A673 (cell line): Measurements from ENCODE around the gene HIBADH. TPM values are rescaled to one million over a fixed set of nuclear protein-coding genes. Genes with fewer than 3 reads are reported as not detected.

Source experiments
- BruUV-seq: library from RNA; stranded (reverse); fragments of 400-500 nt; replicated peaks from 2 replicates; lab custom pipeline; 2021; lab: Mats Ljungman, UMichigan
- CTCF ChIA-PET: fragments of 300-600 bp; sonication (Branson Sonifier 250); formaldehyde crosslinking; loops from one replicate; lab custom pipeline; 2022; ENCODE audit warnings: antibody characterized with exemption; lab: Charles Lee
- POLR2A ChIA-PET: fragments of 300-600 bp; sonication (Branson Sonifier 250); formaldehyde crosslinking; loops from one replicate; lab custom pipeline; 2022; ENCODE audit warnings: antibody characterized with exemption; ENCODE audit not compliant: low non-redundant PET; lab: Charles Lee
- DNase-seq: peaks from one replicate; pipeline ENCODE4 v3.0.0-alpha.2; 2015; ENCODE audit warnings: low spot score
- H3K27ac ChIP-seq: fragments of 200-600 bp; sonication (generic); 2 replicates; pipeline ENCODE4 v1.5.1; 2016; ENCODE audit warnings: mixed run types, low read depth, mild to moderate bottlenecking, mixed read lengths, antibody characterized with exemption, low read length; ENCODE audit not compliant: poor library complexity, severe bottlenecking
- H3K27me3 ChIP-seq: fragments of 200-600 bp; sonication (generic); replicated peaks from 2 replicates; pipeline ENCODE4 v1.6.1; 2017; ENCODE audit warnings: mixed run types, low read depth, mild to moderate bottlenecking, mixed read lengths, antibody characterized with exemption, low read length; ENCODE audit not compliant: insufficient read depth, poor library complexity
- H3K36me3 ChIP-seq: fragments of 200-600 bp; sonication (generic); 2 replicates; pipeline ENCODE4 v1.6.1; 2016; ENCODE audit warnings: mixed run types, mild to moderate bottlenecking, mixed read lengths, antibody characterized with exemption, low read length; ENCODE audit not compliant: insufficient read depth, poor library complexity, severe bottlenecking
- H3K4me1 ChIP-seq: fragments of 200-600 bp; sonication (generic); 2 replicates; pipeline ENCODE4 v1.6.1; 2017; ENCODE audit warnings: mixed run types, mild to moderate bottlenecking, mixed read lengths, antibody characterized with exemption, low read length; ENCODE audit not compliant: insufficient read depth, poor library complexity, severe bottlenecking
- H3K4me3 ChIP-seq: fragments of 200-600 bp; sonication (generic); 2 replicates; pipeline ENCODE4 v1.5.1; 2016; ENCODE audit warnings: low read depth, mixed run types, mild to moderate bottlenecking, mixed read lengths, low read length; ENCODE audit not compliant: poor library complexity, severe bottlenecking
- H3K9me3 ChIP-seq: fragments of 200-600 bp; sonication (generic); 2 replicates; pipeline ENCODE4 v1.6.1; 2016; ENCODE audit warnings: mixed run types, low read depth, mild to moderate bottlenecking, mixed read lengths, antibody characterized with exemption, low read length; ENCODE audit not compliant: poor library complexity, severe bottlenecking
- CTCF ChIP-seq: fragments of 300-800, 200-600 bp; sonication (generic); conservative IDR thresholded peaks from 2 replicates; pipeline ENCODE4 v1.5.1; 2017; ENCODE audit warnings: low read depth, mild to moderate bottlenecking, antibody characterized with exemption, low read length, moderate library complexity, mixed read lengths
- EZH2 ChIP-seq: fragments of 200-600 bp; sonication (generic); IDR thresholded peaks from 2 replicates; pipeline ENCODE4 v1.6.1; 2017; ENCODE audit warnings: borderline replicate concordance, low read depth, mild to moderate bottlenecking, mixed read lengths, antibody characterized with exemption, low read length; ENCODE audit not compliant: poor library complexity, severe bottlenecking
- intact Hi-C: fragments of 100-400 bp; cut with micrococcal nuclease; formaldehyde crosslinking; loops from one replicate; pipeline ENCODE4 v1.10.0; 2022; ENCODE audit not compliant: unreplicated experiment
- total RNA-seq: library from RNA; stranded (reverse); gene quantifications from 2 replicates; pipeline ENCODE4 v1.2.3, GENCODE V29; 2021

HIBADH gene
- total RNA-seq, 1 experiment from 2014 or later = 10.2 TPM

- CTCF ChIA-PET = no interaction called here
- Histone ChIP-seq H3K27ac (no peak overlapping the region), H3K9me3 (no peaks in the 10 kb centered on the region), H3K36me3 (no peaks in the 10 kb centered on the region), H3K4me1 (no peaks in the 10 kb centered on the region), H3K27me3 (no peaks in the 10 kb centered on the region), H3K4me3 (no peak overlapping the region)
- BruUV-seq = no TSS peak
- DNase-seq = no peak
- POLR2A ChIA-PET = interaction anchor here (0.6 kb wide), 1 partner anchor 169 kb away, joined by 3 read pairs; no protein-coding TSS in a partner anchor
- TF ChIP-seq EZH2 = no peak
- no peak for TF ChIP-seq CTCF
- intact Hi-C loops = no loop called here
Measured at GRCh38 chr7:27522566-27522965, 140.1 kb downstream of the HIBADH start.

GRCh38 chr7:27520815-27521790 lies 141.6 kb downstream of the HIBADH start:
- TF ChIP-seq EZH2 (no peak), CTCF (no peak)
- ChIA-PET CTCF (no interaction called here), POLR2A (no interaction called here)
- no peak overlapping the region for H3K27ac ChIP-seq
- no peak overlapping the region for H3K4me3 ChIP-seq
- no peaks in the 10 kb centered on the region for H3K9me3 ChIP-seq
- intact Hi-C loops = no loop called here
- H3K27me3 ChIP-seq = no peaks in the 10 kb centered on the region
- no peaks in the 10 kb centered on the region for H3K4me1 ChIP-seq
- BruUV-seq = no TSS peak
- no peaks in the 10 kb centered on the region for H3K36me3 ChIP-seq
- DNase-seq = no peak

GRCh38 chr7:27519793-27520469 lies 142.8 kb downstream of the HIBADH start:
- POLR2A ChIA-PET = no interaction called here
- no peaks in the 10 kb centered on the region for H3K27me3 ChIP-seq
- H3K4me1 ChIP-seq = no peaks in the 10 kb centered on the region
- no peak for DNase-seq
- H3K9me3 ChIP-seq = no peaks in the 10 kb centered on the region
- H3K27ac ChIP-seq = no peak overlapping the region
- no peak for TF ChIP-seq EZH2
- intact Hi-C loops = no loop called here
- CTCF ChIA-PET = no interaction called here
- no peaks in the 10 kb centered on the region for H3K36me3 ChIP-seq
- BruUV-seq = no TSS peak
- no peak overlapping the region for H3K4me3 ChIP-seq
